Activated CD4-positive, alpha-beta T cell treated with anti-CD3 and anti-CD28 coated beads, Interleukin-2, amount 10 ng/mL, durations not matched to agents 7 days and 5 days (primary cell): ENCODE results near the gene RIT2. TPM values are rescaled to one million over a fixed set of nuclear protein-coding genes. Genes with fewer than 3 reads are reported as not detected.

Source experiments
- CTCF ChIA-PET: fragments of 350-600 bp; sonication (Branson Sonifier 250); formaldehyde crosslinking; loops from one replicate; lab custom pipeline; 2021; ENCODE audit warnings: antibody characterized with exemption; lab: Charles Lee
- POLR2A ChIA-PET: fragments of 350-600 bp; sonication (Branson Sonifier 250); formaldehyde crosslinking; loops from one replicate; lab custom pipeline; 2021; ENCODE audit warnings: antibody characterized with exemption; lab: Charles Lee
- DNase-seq: peaks from one replicate; pipeline ENCODE4 v3.0.0-alpha.2; 2020
- H3K27ac Mint-ChIP-seq: one replicate; pipeline ENCODE4 v1.8.0; 2021; ENCODE audit warnings: mild to moderate bottlenecking, moderate library complexity, mixed read lengths
- H3K27me3 Mint-ChIP-seq: one replicate; pipeline ENCODE4 v1.8.0; 2021; ENCODE audit warnings: mixed read lengths
- H3K36me3 Mint-ChIP-seq: one replicate; pipeline ENCODE4 v1.8.0; 2021; ENCODE audit warnings: low read depth, mixed read lengths
- H3K4me1 Mint-ChIP-seq: one replicate; pipeline ENCODE4 v1.8.0; 2021; ENCODE audit warnings: mixed read lengths
- H3K4me3 Mint-ChIP-seq: one replicate; pipeline ENCODE4 v1.8.0; 2021; ENCODE audit warnings: mild to moderate bottlenecking, moderate library complexity, mixed read lengths
- H3K9me3 Mint-ChIP-seq: one replicate; pipeline ENCODE4 v1.8.0; 2021; ENCODE audit warnings: mixed read lengths
- total RNA-seq, 2 experiments: library from RNA; stranded (reverse); gene quantifications; one replicate each; pipeline ENCODE4 v1.2.3, GENCODE V29; 2021

RIT2 gene
- total RNA-seq, result not detected

GRCh38 chr18:43115076-43115921, at the start of gene RIT2:
RIT2 (minus strand) TSS chr18:43115685.
- no peaks in the 10 kb centered on the region for H3K9me3 Mint-ChIP-seq
- no peak within 1 kb of the TSS for H3K4me3 Mint-ChIP-seq
- no peaks in the 10 kb centered on the region for H3K27me3 Mint-ChIP-seq
- H3K4me1 Mint-ChIP-seq, result no peaks in the 10 kb centered on the region
- H3K27ac Mint-ChIP-seq, result no peak within 1 kb of the TSS
- CTCF ChIA-PET, result no interaction called here
- POLR2A ChIA-PET, result no interaction called here
- DNase-seq, result no peak
- H3K36me3 Mint-ChIP-seq, result no peaks in the 10 kb centered on the region

- H3K4me1 Mint-ChIP-seq, result no peaks in the 10 kb centered on the region
- H3K27ac Mint-ChIP-seq, result no peak overlapping the region
- CTCF ChIA-PET, result no interaction called here
- peaks cover 13% of the 10 kb centered on the region for H3K9me3 Mint-ChIP-seq
- H3K36me3 Mint-ChIP-seq, result no peaks in the 10 kb centered on the region
- DNase-seq, result no peak
- POLR2A ChIA-PET, result no interaction called here
- H3K27me3 Mint-ChIP-seq, result no peaks in the 10 kb centered on the region
- H3K4me3 Mint-ChIP-seq, result no peak overlapping the region
Measured at GRCh38 chr18:43161528-43161927, 46.0 kb upstream of the RIT2 start.

GRCh38 chr18:43160509-43160908, 45.0 kb upstream of the RIT2 start:
- Mint-ChIP-seq H3K4me1 (no peaks in the 10 kb centered on the region), H3K27ac (no peak overlapping the region), H3K27me3 (no peaks in the 10 kb centered on the region), H3K9me3 (peaks cover 7% of the 10 kb centered on the region), H3K4me3 (no peak overlapping the region), H3K36me3 (no peaks in the 10 kb centered on the region)
- POLR2A ChIA-PET, result no interaction called here
- DNase-seq, result no peak
- CTCF ChIA-PET, result no interaction called here

- no peaks in the 10 kb centered on the region for H3K4me1 Mint-ChIP-seq
- no peak for DNase-seq
- ChIA-PET POLR2A (no interaction called here), CTCF (no interaction called here)
- no peaks in the 10 kb centered on the region for H3K36me3 Mint-ChIP-seq
- H3K4me3 Mint-ChIP-seq, result no peak overlapping the region
- peaks cover 6% of the 10 kb centered on the region for H3K9me3 Mint-ChIP-seq
- H3K27me3 Mint-ChIP-seq, result no peaks in the 10 kb centered on the region
- H3K27ac Mint-ChIP-seq, result no peak overlapping the region
Measured at GRCh38 chr18:43159926-43160325, 44.4 kb upstream of the RIT2 start.

GRCh38 chr18:43159086-43159770, 43.7 kb upstream of the RIT2 start:
- DNase-seq, result no peak
- Mint-ChIP-seq H3K27me3 (no peaks in the 10 kb centered on the region), H3K4me1 (no peaks in the 10 kb centered on the region), H3K36me3 (no peaks in the 10 kb centered on the region), H3K27ac (no peak overlapping the region), H3K9me3 (peaks cover 5% of the 10 kb centered on the region), H3K4me3 (no peak overlapping the region)
- ChIA-PET CTCF (interaction anchor here (0.6 kb wide), 1 partner anchor 71 kb away, joined by 3 read pairs; no protein-coding TSS in a partner anchor), POLR2A (no interaction called here)

GRCh38 chr18:43158381-43158780, 42.9 kb upstream of the RIT2 start:
- Mint-ChIP-seq H3K36me3 (no peaks in the 10 kb centered on the region), H3K4me1 (no peaks in the 10 kb centered on the region), H3K4me3 (no peak overlapping the region), H3K9me3 (no peaks in the 10 kb centered on the region), H3K27me3 (no peaks in the 10 kb centered on the region), H3K27ac (no peak overlapping the region)
- POLR2A ChIA-PET, result no interaction called here
- CTCF ChIA-PET, result no interaction called here
- no peak for DNase-seq

- Mint-ChIP-seq H3K36me3 (no peaks in the 10 kb centered on the region), H3K4me1 (no peaks in the 10 kb centered on the region), H3K27ac (no peak overlapping the region), H3K9me3 (peaks cover 2% of the 10 kb centered on the region), H3K27me3 (no peaks in the 10 kb centered on the region), H3K4me3 (no peak overlapping the region)
- ChIA-PET CTCF (interaction anchor here (0.6 to 0.8 kb wide), 2 partner anchors 41 to 746 kb away, joined by 3 to 4 read pairs; no protein-coding TSS in a partner anchor), POLR2A (no interaction called here)
- no peak for DNase-seq
Measured at GRCh38 chr18:43155842-43156241, 40.4 kb upstream of the RIT2 start.

- Mint-ChIP-seq H3K9me3 (peaks cover 5% of the 10 kb centered on the region), H3K27me3 (no peaks in the 10 kb centered on the region), H3K27ac (no peak overlapping the region), H3K4me1 (no peaks in the 10 kb centered on the region), H3K36me3 (no peaks in the 10 kb centered on the region), H3K4me3 (no peak overlapping the region)
- CTCF ChIA-PET, result no interaction called here
- POLR2A ChIA-PET, result interaction anchor here (0.7 kb wide), 1 partner anchor 34 kb away, joined by 3 read pairs; no protein-coding TSS in a partner anchor
- no peak for DNase-seq
Measured at GRCh38 chr18:43148231-43148630, 32.7 kb upstream of the RIT2 start.

- Mint-ChIP-seq H3K36me3 (no peaks in the 10 kb centered on the region), H3K27me3 (no peaks in the 10 kb centered on the region), H3K27ac (no peak overlapping the region), H3K4me3 (no peak overlapping the region), H3K9me3 (peaks cover 8% of the 10 kb centered on the region), H3K4me1 (no peaks in the 10 kb centered on the region)
- POLR2A ChIA-PET, result no interaction called here
- DNase-seq, result no peak
- CTCF ChIA-PET, result no interaction called here
Measured at GRCh38 chr18:43141208-43141607, 25.7 kb upstream of the RIT2 start.

- Mint-ChIP-seq H3K36me3 (no peaks in the 10 kb centered on the region), H3K4me3 (no peak overlapping the region), H3K27me3 (no peaks in the 10 kb centered on the region), H3K27ac (no peak overlapping the region), H3K9me3 (peaks cover 7% of the 10 kb centered on the region), H3K4me1 (no peaks in the 10 kb centered on the region)
- ChIA-PET POLR2A (no interaction called here), CTCF (no interaction called here)
- no peak for DNase-seq
Measured at GRCh38 chr18:43139288-43139946, 23.9 kb upstream of the RIT2 start.

- no peak for DNase-seq
- ChIA-PET POLR2A (no interaction called here), CTCF (no interaction called here)
- no peaks in the 10 kb centered on the region for H3K4me1 Mint-ChIP-seq
- H3K27me3 Mint-ChIP-seq, result no peaks in the 10 kb centered on the region
- no peak overlapping the region for H3K4me3 Mint-ChIP-seq
- no peaks in the 10 kb centered on the region for H3K36me3 Mint-ChIP-seq
- no peak overlapping the region for H3K27ac Mint-ChIP-seq
- H3K9me3 Mint-ChIP-seq, result peaks cover 5% of the 10 kb centered on the region
Measured at GRCh38 chr18:43134876-43135275, 19.4 kb upstream of the RIT2 start.

GRCh38 chr18:43130716-43131260, 15.3 kb upstream of the RIT2 start:
- Mint-ChIP-seq H3K27me3 (no peaks in the 10 kb centered on the region), H3K36me3 (no peaks in the 10 kb centered on the region), H3K4me3 (no peak overlapping the region), H3K27ac (no peak overlapping the region), H3K9me3 (peaks cover 5% of the 10 kb centered on the region), H3K4me1 (no peaks in the 10 kb centered on the region)
- POLR2A ChIA-PET, result no interaction called here
- CTCF ChIA-PET, result no interaction called here
- no peak for DNase-seq
